ENCODE data around the gene SHROOM4. TPM values are rescaled to one million over a fixed set of nuclear protein-coding genes. Genes with fewer than 3 reads are reported as not detected.
A peak's percentile ranks its signal among the peaks of the same experiment; 100 is the strongest.

SHROOM4 gene
- polyA plus RNA-seq, 6 donors from 2014 or later = not detected

DNA sequence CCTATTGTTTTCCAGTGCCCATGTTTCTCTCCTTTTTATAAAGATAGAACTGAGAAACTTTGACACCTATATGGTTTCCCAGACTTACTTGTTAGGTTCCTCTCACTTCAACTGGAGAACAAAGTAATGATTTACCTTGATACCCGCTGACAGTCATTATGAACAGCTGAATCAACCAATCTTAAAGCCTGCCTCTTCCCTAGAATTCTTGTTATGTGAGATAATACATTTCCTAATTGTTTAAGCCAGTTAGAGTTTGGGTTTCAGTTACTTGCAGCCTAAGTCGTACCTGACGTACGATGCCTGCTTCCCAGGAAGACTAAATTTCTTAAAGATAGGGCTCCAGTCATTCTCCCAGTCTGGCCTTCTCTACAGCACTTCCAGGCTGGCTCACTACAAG lies 97.3 kb downstream of the SHROOM4 start:
- H3K4me1 Mint-ChIP-seq = no peaks in the 10 kb centered on the region
- no peaks in the 10 kb centered on the region for H3K9me3 Mint-ChIP-seq
- DNase-seq (no peak), ATAC-seq (ENCODE audit: low read depth in 2 of 2) (no peak)
- H3K27ac Mint-ChIP-seq = no peak overlapping the region
- H3K27me3 Mint-ChIP-seq = no peaks in the 10 kb centered on the region
- H3K4me3 Mint-ChIP-seq = no peak overlapping the region
- no peaks in the 10 kb centered on the region for H3K36me3 Mint-ChIP-seq

DNA sequence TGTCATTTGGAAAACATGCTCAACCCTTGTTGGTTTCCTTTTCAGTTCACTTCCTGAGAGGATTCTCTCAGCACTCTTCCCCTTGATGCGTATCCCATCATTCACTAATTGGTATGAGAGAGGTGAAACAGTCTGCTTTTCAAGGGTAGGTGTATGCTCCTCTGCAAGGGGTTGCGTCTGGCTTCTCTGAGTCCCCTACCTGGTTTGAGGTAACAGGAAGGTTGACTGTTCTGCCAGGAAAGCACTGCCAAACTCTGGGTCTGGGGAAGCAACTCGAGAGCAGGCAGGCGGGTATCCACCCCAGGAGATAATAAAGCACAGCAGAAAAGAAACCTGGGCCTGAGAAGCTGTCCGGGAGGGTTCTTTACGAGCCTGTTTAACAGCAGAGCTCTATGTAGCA lies 101.2 kb downstream of the SHROOM4 start:
- Mint-ChIP-seq H3K27me3 (peaks cover 0 to 9% (median 0%) of the 10 kb centered on the region in 3 donors), H3K4me3 (no peak overlapping the region), H3K4me1 (no peaks in the 10 kb centered on the region), H3K36me3 (no peaks in the 10 kb centered on the region), H3K27ac (no peak overlapping the region), H3K9me3 (no peaks in the 10 kb centered on the region)
- no peak for ATAC-seq (ENCODE audit: low read depth in 2 of 2)
- no peak for DNase-seq

DNA sequence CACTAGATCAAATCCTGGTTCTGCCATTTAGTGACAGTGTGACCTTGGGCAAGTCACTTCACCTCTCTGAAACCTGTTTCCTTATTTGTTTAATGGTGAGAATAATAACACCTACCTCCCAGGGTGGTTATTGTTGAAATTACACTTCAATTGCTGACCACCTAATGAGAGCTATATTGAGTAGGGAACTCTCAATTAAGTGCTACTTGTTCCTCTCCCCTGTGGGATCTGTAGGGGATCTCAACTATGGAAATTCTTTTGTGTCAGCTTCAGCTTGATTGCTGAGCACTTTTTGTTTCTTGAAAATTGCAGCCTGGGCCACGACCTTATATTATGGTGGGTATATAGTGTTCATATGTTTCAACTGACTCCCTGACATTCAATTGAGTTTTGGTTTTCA lies 102.1 kb downstream of the SHROOM4 start:
- Mint-ChIP-seq H3K4me1 (no peaks in the 10 kb centered on the region), H3K36me3 (no peaks in the 10 kb centered on the region), H3K9me3 (no peaks in the 10 kb centered on the region), H3K4me3 (no peak overlapping the region), H3K27me3 (peaks cover 0 to 15% (median 0%) of the 10 kb centered on the region in 3 donors), H3K27ac (no peak overlapping the region)
- no peak for ATAC-seq (ENCODE audit: low read depth in 2 of 2)
- no peak for DNase-seq

DNA sequence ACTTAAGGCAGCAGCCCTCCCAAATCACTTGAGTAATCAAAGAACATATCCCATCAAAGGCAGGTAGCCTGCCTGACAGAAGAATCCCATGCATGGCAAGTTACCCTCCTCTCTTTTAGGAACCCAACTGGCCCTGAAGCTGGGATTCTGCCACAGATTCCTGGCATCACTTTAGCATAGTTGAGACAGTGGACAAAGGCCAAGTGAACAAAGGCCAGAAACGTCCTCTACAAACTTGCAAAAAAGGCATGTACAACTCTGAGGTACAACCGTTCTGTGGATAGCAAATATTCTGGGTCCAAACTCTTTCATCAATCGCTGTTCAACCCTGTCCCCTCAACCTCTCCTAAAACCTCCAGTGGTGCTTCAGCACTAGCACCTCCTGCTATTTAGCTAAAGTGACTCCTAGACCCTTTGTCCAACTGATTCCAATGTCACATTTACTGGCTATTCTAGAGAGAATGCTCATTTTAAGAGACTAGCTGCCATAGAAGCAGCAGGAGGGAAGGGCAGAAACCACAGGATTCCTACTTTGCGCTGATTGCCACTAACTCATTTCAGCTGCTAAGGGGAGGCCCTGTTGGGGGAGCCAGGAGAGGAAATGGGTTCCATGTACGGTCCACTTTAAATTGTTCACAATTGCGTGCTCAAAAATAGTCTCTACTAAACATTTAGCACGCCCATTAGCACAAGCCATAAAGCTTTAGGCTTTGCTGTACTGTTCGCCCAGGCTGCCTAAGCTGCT lies 105.9 kb downstream of the SHROOM4 start:
- ATAC-seq (ENCODE audit: low read depth in 2 of 2) (no peak), DNase-seq (no peak)
- Mint-ChIP-seq H3K27me3 (peaks cover 0 to 33% (median 0%) of the 10 kb centered on the region in 3 donors), H3K27ac (no peak overlapping the region), H3K36me3 (no peaks in the 10 kb centered on the region), H3K4me3 (no peak overlapping the region), H3K9me3 (peaks cover 0 to under 1% (median 0%) of the 10 kb centered on the region in 7 donors), H3K4me1 (no peaks in the 10 kb centered on the region)

DNA sequence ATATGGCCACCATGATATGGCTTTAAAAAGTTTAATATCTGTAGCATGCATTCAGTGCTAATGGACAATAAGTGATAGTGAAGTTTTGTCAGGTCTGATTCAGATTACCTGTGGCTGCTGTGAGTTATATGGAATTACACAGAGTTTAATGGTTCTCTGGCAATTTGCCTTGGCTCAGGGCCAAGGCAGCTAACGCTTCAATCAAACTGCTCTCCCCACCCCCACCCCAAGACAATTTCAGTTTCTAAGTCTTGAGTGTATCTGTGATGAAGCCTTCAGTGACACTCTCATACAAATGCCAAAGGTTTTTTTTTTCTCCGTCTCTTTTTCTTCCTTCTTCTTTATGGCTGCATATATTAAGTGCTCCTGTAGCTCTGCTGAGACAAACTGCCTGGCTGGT lies 106.6 kb downstream of the SHROOM4 start:
- H3K27me3 Mint-ChIP-seq = peaks cover 0 to 33% (median 0%) of the 10 kb centered on the region in 3 donors

DNA sequence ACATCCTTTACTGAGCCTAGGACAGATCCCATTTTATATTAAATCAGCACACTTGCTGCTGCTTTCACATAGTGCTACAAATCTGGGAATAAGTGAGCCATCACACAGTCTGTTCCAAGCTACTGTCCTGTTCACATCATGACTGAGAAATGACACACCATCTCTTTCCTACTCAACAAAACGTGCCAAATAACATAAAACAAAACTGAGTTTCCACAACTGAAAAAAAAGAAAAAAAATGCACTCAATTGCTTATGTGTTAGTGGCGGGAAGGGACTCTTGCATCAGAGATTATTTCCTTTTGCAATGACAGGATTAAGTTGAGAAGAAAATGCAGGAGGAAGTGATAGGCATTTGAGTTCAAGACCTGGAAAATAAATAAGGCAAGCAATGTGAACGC lies 109.0 kb downstream of the SHROOM4 start:
- no peaks in the 10 kb centered on the region for H3K36me3 Mint-ChIP-seq
- peaks cover 0 to 1% (median 0%) of the 10 kb centered on the region in 7 donors for H3K9me3 Mint-ChIP-seq
- H3K27me3 Mint-ChIP-seq = peaks cover 0 to 33% (median 0%) of the 10 kb centered on the region in 3 donors
- H3K4me1 Mint-ChIP-seq = no peaks in the 10 kb centered on the region
- ATAC-seq (ENCODE audit: low read depth in 2 of 2) = no peak
- no peak overlapping the region for H3K27ac Mint-ChIP-seq
- no peak overlapping the region for H3K4me3 Mint-ChIP-seq
- no peak for DNase-seq

More for the DNA sequence above, 106.6 kb downstream of the SHROOM4 start:
- DNase-seq (no peak), ATAC-seq (ENCODE audit: low read depth in 2 of 2) (no peak)
- no peak overlapping the region for H3K27ac Mint-ChIP-seq
- H3K36me3 Mint-ChIP-seq = no peaks in the 10 kb centered on the region
- H3K9me3 Mint-ChIP-seq = peaks cover 0 to 1% (median 0%) of the 10 kb centered on the region in 7 donors
- no peaks in the 10 kb centered on the region for H3K4me1 Mint-ChIP-seq
- no peak overlapping the region for H3K4me3 Mint-ChIP-seq

DNA sequence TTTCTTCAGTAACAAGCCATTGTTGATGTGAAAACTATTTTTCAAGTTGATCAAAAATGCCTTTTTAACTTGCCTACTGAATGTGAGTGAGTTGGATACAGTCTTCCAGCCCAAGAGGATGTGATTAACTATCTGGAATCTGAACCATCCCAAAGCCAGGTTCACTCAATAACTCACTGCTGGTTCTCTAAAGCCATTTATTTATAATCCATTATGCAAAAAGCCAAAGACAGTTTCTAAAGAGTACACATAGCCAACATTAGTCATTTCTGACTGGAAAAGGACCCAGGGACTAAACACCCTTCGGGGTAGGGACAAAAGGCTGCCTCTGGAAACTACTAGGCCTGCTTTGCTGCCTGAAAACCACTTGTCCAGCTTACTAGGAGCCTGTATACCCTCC lies 109.6 kb downstream of the SHROOM4 start:
- Mint-ChIP-seq H3K4me3 (no peak overlapping the region), H3K27me3 (peaks cover 0 to 33% (median 0%) of the 10 kb centered on the region in 3 donors), H3K36me3 (no peaks in the 10 kb centered on the region), H3K9me3 (peaks cover 0 to 1% (median 0%) of the 10 kb centered on the region in 7 donors), H3K27ac (no peak overlapping the region), H3K4me1 (no peaks in the 10 kb centered on the region)
- ATAC-seq (ENCODE audit: low read depth in 2 of 2) (no peak), DNase-seq (no peak)

DNA sequence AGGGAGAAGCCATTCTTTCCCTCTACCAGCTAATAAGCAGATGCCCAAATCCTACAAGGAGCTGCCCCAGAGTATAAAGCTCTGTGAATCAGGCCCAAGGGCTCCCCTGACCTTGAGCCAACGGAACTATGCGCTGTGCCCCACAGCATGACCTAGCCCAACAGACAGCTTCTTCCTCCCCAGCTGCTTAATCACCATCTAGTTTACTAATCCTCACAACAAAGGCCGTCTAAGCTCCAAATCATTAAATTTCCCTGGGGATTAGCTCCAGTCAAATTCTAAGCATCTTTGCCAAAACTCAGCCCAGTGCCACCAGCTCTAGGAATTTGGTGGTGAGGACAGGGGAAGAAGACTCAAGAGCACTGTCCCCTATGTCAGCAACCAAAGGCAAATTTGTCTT lies 113.1 kb downstream of the SHROOM4 start:
- no peak overlapping the region for H3K27ac Mint-ChIP-seq
- no peak overlapping the region for H3K4me3 Mint-ChIP-seq
- H3K4me1 Mint-ChIP-seq = no peaks in the 10 kb centered on the region
- no peaks in the 10 kb centered on the region for H3K36me3 Mint-ChIP-seq
- ATAC-seq (ENCODE audit: low read depth in 2 of 2) (no peak), DNase-seq (no peak)
- H3K27me3 Mint-ChIP-seq = peaks cover 0 to 32% (median 6%) of the 10 kb centered on the region in 3 donors
- peaks cover 0 to 2% (median 0%) of the 10 kb centered on the region in 7 donors for H3K9me3 Mint-ChIP-seq

DNA sequence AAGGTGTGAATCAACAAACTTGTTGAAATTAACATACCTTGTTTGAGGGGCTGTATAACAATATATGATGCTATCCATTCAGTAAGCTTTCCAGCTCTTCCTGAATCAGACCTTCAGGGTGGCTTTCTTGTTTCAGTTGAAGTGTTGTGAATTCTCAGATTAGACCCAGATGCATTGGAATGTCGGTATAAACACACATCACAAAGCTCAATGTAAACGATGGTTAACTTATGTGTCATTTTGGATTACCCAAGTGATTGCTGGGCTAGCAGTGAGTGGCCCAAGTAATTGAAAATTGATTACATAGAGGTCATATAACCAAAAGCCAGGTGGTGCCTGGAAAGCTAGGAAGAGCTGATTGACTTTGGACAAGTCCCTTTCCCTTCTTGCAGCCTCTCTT lies 115.0 kb downstream of the SHROOM4 start:
- Mint-ChIP-seq H3K27ac (no peak overlapping the region), H3K4me3 (no peak overlapping the region), H3K27me3 (peaks cover 6 to 29% (median 7%) of the 10 kb centered on the region in 3 donors), H3K36me3 (no peaks in the 10 kb centered on the region), H3K4me1 (no peaks in the 10 kb centered on the region), H3K9me3 (peaks cover 0 to 2% (median 0%) of the 10 kb centered on the region in 7 donors)
- ATAC-seq (ENCODE audit: low read depth in 2 of 2) = no peak
- DNase-seq = no peak

DNA sequence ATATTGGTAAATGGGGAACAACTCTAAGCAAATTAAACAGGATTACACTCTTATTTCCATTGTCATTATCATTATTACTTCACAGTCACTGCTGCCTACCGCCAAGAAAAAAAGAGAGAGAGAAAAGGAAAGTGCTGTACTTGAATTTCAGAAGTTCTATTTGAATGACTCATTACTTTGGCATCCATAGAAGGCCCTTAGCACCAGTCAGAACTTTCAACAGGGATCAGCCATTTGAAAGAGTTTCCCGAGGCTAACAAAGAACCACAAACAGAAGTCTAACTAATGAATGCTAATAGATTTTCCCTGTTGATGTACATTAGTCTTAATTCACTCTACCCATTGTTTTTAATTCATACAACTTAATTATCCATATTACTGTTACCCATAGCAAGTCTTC lies 116.3 kb downstream of the SHROOM4 start:
- Mint-ChIP-seq H3K36me3 (no peaks in the 10 kb centered on the region), H3K9me3 (peaks cover 0 to 2% (median 0%) of the 10 kb centered on the region in 7 donors), H3K4me1 (no peaks in the 10 kb centered on the region), H3K27ac (no peak overlapping the region), H3K4me3 (no peak overlapping the region), H3K27me3 (peaks cover 6 to 38% (median 7%) of the 10 kb centered on the region in 3 donors)
- DNase-seq = no peak
- ATAC-seq (ENCODE audit: low read depth in 2 of 2) = no peak

DNA sequence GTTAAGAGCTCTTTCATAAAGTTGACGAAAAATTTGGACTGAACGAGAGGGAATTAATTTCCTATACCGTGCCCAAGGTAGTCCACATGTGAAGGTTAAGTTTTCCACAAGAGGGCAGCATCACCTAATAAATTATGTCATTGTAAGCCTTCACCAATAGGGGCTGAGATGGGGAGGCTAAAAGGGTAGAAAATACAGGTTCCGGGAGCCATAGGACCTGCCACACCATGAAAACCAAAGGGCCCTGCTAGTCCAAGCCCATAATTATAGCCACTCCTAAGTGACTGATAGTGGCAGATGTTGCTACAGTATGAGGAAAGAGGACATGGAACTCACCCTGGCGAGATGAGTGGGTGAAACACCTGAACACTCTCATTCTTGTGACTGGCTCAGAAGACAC lies 122.2 kb downstream of the SHROOM4 start:
- ATAC-seq (ENCODE audit: low read depth in 2 of 2) = peak; percentile 65 to 70
- Mint-ChIP-seq H3K4me1 (no peaks in the 10 kb centered on the region), H3K4me3 (no peak overlapping the region), H3K27ac (no peak overlapping the region), H3K36me3 (no peaks in the 10 kb centered on the region), H3K27me3 (peaks cover 0 to 22% (median 7%) of the 10 kb centered on the region in 3 donors), H3K9me3 (no peaks in the 10 kb centered on the region)
- DNase-seq = peak; percentile 20

DNA sequence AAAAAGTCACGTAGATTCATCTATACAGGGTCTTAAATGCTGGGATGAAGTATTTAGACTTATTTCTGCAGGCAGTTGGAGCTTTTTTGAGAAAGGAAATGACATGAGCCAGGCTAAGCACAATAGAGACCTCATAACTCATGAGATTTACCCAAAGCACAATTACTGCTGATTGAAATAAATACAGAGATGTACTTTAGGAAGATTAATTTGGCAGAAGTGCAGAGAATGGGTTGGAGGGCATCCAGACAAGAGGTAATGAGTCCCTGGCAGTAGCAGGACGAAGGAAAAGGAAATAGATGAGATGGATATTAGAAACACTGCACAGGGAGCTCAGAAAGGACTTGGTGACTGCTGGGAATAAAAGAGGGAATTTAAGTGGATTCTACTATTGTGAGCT lies 129.1 kb downstream of the SHROOM4 start:
- no peak for DNase-seq
- H3K36me3 Mint-ChIP-seq = no peaks in the 10 kb centered on the region
- H3K27ac Mint-ChIP-seq = no peak overlapping the region
- no peak for ATAC-seq (ENCODE audit: low read depth in 2 of 2)
- no peaks in the 10 kb centered on the region for H3K4me1 Mint-ChIP-seq
- no peaks in the 10 kb centered on the region for H3K27me3 Mint-ChIP-seq
- no peak overlapping the region for H3K4me3 Mint-ChIP-seq
- H3K9me3 Mint-ChIP-seq = no peaks in the 10 kb centered on the region

DNA sequence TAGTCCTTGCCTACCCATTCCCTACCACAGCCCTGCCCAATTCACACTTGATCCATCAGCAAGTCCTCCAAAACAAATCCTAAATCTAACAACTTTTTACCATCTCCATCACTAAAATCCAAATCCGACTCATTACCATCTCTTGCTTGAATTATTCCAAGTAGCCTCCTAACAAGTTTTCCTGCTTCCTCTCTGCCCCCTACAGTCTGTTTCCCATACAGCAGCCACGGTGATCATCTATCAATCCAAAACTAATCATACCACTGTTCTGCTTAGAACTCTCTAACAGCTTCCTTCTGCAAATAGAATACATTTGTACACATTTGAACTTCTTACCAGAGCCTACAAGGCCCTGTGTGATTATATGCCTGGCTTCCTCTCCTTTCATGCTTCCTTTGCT lies 133.0 kb downstream of the SHROOM4 start:
- H3K36me3 Mint-ChIP-seq = no peaks in the 10 kb centered on the region
- H3K4me1 Mint-ChIP-seq = no peaks in the 10 kb centered on the region
- H3K27ac Mint-ChIP-seq = no peak overlapping the region
- no peak for ATAC-seq (ENCODE audit: low read depth in 2 of 2)
- H3K27me3 Mint-ChIP-seq = no peaks in the 10 kb centered on the region
- DNase-seq = no peak
- no peaks in the 10 kb centered on the region for H3K9me3 Mint-ChIP-seq
- H3K4me3 Mint-ChIP-seq = no peak overlapping the region

DNA sequence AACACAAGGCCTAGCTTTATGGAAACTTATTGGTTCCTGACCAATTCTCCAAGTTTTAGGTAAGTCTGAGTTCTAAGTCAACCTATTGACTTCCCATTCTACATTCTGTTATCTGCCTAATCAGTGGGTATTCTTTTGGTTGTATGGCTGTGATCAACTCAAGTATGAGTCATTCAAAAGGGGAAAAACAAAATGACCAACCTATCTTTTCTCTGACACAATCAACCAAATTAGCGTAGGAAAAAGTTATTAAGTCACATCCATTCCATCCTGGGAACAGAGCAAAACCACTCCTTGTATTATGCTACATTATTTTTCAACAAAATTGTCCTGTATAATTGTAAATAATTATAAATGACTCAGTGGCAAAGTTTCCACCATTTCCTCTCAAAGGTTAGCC lies 136.2 kb downstream of the SHROOM4 start:
- no peaks in the 10 kb centered on the region for H3K9me3 Mint-ChIP-seq

More for the DNA sequence above, 136.2 kb downstream of the SHROOM4 start:
- Mint-ChIP-seq H3K27ac (no peak overlapping the region), H3K36me3 (no peaks in the 10 kb centered on the region), H3K4me1 (no peaks in the 10 kb centered on the region), H3K27me3 (peaks cover 0 to 18% (median 0%) of the 10 kb centered on the region in 3 donors), H3K4me3 (no peak overlapping the region)
- DNase-seq (no peak), ATAC-seq (ENCODE audit: low read depth in 2 of 2) (no peak)
